Glomerular visceral epithelial cell (primary cell): ENCODE results near the gene CACNA2D3.
"Not testable (repeated sequence)": the region's sequence is repeated elsewhere in the genome, so short reads cannot be mapped to it uniquely, and the experiment has no call there.

Experiments used
- DNase-seq: peaks from one replicate; pipeline ENCODE4 v3.0.0-alpha.2; 2016; ENCODE audit errors: extremely low spot score

CACNA2D3 gene

GRCh38 chr3:54464554-54464953 is 342.2 kb downstream of the CACNA2D3 start:
- DNase-seq, result not testable (repeated sequence)

DNA sequence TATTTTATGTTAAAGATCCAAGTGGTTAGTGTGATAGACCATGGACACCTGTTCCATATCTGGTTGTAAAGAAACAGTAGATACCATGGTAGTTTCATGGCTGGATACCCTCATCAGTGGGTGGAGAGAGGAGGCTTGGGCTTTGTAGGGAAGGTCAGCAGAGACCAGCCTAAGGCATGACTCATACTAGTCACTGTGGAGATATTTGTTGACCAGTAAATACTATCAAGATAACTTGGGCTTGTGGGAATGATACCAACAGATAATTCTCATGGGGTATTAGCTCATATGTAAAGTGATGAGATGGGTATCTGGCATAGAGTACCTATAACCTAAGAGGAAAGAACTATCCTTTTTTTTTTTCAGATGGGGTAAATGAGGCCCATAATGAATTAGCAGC is 354.5 kb downstream of the CACNA2D3 start:
- no peak for DNase-seq

- DNase-seq, result no peak
Observed at GRCh38 chr3:54481606-54482365, 359.4 kb downstream of the CACNA2D3 start.

- DNase-seq, result no peak
Observed at GRCh38 chr3:54484334-54484733, 362.0 kb downstream of the CACNA2D3 start.

GRCh38 chr3:54486317-54486716 is 364.0 kb downstream of the CACNA2D3 start:
- no peak for DNase-seq

DNA sequence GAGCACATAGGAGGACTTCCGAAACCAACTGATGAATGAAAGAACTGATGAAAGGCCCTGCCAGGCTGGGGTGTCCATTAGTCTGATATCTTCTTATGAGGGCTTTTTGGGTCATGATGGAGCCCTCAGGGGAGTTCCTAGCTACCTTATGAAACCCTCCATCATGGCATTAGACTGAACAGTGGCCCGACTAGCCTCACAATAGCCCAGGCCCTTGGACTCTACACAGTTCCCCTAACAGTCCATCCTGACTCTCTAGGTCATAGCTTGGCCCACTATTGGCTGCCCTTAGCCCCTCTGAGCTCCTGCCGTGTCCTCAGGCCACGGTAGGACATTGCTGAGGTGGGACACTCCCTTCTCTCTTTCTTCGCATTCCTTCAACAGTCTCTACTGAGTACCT is 365.9 kb downstream of the CACNA2D3 start:
- DNase-seq, result no peak

DNA sequence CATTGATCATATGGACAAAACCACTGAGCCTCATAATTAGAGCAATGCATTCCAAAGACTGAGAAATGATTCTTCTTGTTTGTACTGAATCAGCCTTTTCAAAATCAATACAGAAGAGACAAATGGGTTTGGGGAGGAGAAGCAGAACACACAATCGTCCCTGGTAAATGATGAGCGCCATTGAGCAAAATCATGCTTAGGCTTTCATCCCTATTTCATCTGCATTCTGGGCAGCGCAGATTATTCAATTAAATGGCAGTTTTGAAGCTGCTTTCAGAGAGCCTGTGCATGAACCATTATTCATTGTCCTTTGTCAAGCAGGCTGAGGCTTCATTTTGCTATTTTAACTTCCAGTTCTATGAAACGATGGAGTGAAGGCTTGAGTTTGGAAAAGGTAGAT is 371.9 kb downstream of the CACNA2D3 start:
- DNase-seq, result no peak

DNA sequence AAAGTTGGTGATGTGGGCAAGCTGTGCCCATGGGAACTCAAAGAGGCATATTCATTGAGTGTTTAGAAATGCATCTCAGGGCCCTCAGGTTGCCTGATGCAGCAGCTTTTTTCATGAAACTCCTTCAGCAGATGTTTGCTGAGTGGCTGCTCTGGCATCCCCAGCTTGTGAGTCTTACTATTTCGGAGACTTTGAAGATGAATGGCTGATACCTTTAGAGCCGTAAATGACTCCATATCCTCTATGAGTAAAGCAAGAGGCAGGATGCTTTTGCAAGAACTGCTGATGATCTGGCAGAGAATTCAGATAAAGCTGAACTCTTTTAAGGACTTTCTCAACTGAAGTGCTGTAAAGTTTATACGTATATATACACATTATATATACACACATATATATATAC is 384.3 kb downstream of the CACNA2D3 start:
- no peak for DNase-seq

DNA sequence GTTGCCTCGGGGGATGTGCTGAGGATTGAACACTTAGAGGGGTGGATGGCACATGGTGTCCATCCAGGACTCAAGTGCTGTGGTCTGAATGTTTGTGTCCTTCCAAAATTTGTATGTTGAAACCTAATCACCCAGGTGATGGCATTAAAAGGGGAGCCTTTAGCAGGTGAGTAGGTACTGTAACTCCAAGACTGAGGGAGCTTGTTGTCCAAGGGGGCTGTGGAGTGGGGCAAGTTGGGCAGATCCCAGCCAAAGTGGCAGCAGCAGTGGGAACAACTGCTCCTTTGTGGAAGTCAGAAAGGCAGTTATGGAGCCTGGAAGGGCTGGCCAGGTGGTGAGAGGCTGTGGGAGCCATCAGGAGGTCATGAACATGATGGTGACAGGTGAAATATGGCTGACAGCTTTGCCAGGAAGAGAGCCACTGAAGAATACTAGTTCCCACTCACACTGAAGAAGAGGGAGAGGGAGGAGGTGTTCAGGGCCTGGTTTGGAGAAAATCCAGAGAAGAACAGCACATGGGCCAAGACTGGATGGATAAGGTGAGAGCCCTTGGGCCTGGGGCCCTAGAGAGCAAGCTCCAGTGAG is 385.6 kb downstream of the CACNA2D3 start:
- DNase-seq, result no peak

GRCh38 chr3:54510506-54510905 is 388.2 kb downstream of the CACNA2D3 start:
- DNase-seq, result no peak

DNA sequence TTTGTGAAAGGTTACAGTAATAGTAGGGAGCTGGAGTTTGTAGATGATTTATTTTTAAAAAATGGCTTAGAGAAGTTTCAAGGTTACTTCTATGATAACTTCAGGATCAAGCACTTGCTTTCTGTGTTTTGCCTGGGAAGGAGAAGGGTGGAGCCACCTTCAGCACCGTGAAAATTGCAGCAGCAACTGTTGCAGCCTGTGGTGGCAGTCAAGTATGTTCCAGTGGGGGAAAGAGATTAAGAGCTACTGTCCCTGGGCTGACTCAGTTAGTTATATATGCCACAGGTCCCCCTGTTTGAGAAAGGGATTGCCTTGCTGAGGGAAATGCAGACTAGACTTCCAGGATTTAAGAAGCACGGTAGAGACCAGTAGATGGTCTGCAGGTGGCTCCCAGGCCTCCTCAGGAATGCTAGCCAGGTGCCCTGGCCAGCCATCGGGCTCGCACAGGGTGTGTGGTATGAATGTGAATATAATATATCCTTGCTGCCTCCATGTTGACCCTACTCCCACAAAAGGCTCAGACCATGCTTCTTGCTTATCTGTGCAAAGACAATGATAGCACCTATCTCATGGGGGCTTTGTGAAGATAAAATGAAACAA is 389.5 kb downstream of the CACNA2D3 start:
- DNase-seq, result no peak

DNA sequence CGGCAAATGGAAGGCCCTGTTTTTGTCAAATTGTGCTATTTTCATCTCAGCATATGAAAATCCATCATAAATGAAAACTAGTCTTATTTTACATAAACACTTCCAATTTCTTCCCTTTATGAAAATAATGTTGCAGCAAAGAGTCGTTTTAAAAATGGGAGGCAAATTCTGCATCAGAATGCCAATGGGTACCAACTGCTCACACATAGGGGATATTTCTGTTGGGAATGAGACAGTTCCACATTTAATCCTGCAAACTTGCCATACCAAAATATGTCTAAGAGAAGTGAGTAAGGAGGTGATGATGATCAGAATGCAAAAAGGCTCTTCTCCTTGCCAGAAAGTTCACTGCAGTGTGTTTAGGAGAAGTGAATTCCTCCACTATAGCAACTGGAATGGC is 391.7 kb downstream of the CACNA2D3 start:
- DNase-seq, result no peak

GRCh38 chr3:54514416-54514815 is 392.1 kb downstream of the CACNA2D3 start:
- DNase-seq, result no peak

GRCh38 chr3:54515441-54516213 is 393.3 kb downstream of the CACNA2D3 start:
- DNase-seq, result no peak

DNA sequence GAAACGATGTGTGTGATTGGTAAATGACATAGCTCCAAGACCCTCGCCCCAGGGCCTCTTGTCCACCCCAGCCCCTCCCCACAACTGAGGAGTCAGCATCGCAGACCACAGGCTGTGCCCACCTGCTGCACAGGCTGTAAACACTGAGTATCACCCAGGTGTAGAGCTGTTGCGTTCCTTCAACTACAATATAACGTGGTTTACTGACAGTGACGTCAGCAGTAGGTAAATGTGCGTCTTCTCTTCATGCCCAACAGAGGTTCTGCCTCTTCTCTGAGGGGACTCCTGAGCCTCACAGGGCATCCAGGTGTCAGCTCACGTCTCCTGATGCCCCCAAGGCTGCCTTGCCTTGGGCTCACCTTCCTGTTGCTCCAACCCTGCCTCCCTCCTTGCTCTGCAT is 395.1 kb downstream of the CACNA2D3 start:
- DNase-seq, result no peak

GRCh38 chr3:54518011-54518675 is 395.8 kb downstream of the CACNA2D3 start:
- no peak for DNase-seq

DNA sequence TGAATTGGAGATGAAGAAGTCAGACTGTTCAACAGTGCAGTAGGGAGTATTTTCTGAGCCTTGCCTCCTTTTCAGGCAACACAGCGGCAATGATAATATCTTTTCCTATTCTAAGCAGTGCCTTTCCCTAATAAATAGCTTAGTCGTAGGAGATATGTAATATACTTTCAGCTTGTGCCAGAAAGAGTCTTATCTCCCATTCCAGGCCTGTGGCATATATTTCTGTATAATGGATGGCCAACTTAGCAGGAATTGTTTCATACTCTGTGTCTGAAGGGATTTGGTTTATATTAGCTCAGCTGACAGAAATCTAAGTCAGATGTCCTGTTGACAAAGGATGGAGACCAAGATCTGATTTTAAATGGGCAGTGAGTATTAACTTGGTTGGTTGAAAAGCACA is 397.1 kb downstream of the CACNA2D3 start:
- no peak for DNase-seq

DNA sequence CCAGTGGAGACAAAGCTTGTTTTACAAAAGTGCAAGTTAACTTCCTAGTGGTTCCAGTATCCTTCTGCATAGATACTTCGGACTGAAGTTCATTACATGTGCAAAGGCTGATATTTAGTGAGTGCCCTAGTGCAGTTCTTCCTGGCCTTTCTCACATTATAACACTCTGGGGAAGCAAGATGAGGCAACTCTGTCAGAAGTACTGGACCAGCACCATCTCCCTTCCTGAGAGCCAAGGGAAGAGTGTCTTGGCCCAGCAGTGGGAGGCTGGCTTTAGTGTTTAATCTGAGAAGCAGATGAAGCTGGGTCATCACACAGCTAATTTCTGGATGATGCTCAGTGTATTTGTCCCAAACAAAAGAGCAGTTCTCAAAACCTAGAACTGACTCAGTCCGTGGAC is 397.7 kb downstream of the CACNA2D3 start:
- DNase-seq, result no peak

DNA sequence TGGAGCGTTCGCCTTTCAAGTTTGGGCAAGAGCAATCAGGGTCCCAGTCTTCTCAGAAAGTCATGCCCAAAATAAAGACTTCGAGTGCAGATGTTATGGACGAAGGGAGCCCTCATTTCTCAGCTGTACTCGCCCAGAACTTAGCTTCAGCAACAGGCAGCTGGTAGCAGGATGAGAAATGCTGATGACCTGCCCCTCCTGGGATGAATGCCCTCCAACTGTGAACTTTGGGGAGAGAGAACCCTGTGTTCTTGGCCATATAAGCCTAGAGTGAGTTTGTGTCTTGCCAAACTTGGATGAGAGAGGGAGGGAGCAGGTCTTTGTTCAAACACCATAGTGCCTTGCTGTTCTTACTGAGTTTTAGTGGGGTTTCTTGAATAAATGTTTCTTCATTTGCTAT is 405.2 kb downstream of the CACNA2D3 start:
- DNase-seq, result no peak

DNA sequence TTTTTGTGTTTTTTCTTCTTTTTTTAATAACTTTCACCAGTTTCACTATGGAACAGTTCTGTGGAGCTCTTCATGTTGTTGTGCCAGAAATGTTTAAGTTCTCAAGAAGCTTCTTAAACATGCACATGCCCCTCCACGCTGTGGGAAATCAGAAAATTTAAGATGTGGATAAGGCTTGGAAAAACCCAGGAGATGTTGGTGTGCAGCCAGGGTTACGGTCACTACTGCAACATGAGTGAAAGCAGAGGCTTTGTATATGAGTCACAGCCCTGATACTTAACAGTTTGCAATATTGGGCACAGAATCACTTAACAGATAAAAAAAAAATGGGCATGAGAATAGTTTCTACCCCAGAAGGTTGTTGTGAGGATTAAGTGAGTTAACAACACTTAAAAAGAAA is 405.6 kb downstream of the CACNA2D3 start:
- no peak for DNase-seq

DNA sequence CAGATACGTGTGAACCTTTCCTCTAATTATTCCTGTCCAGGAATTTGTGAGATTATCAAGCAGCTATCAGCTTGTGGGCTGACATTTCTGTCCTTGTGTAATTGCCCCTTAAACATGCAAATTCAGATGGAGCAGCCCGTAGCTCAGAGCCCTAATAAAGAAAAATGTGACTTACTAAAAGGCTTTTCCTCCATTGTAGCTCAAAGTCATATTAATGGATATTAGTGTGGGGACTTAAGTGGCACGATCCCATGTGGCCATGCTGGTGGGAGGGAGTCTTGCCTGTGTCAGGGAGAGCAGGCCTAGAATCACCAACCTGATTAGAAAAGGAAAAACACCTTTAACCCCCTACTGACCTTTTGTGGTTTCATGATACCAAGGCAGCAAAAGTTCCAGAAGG is 406.3 kb downstream of the CACNA2D3 start:
- no peak for DNase-seq

- no peak for DNase-seq
Observed at GRCh38 chr3:54530091-54530490, 407.7 kb downstream of the CACNA2D3 start.
